ENCODE results near the gene AQP11. TPM values are rescaled to one million over a fixed set of nuclear protein-coding genes. Genes with fewer than 3 reads are reported as not detected.

The AQP11 gene
- polyA plus RNA-seq, 1 of the 3 experiments (the other 2 are of a cell fraction): 1.8 TPM

GRCh38 chr11:77647654-77648305 lies 58.0 kb downstream of the AQP11 start (continued):
- TF ChIP-seq YY1 (IDR thresholded peaks at IDR 0.05; ENCODE audit: low read depth) (no peak), TCF12 (IDR thresholded peaks at IDR 0.05) (no peak), SIN3A (IDR thresholded peaks at IDR 0.05; ENCODE audit: borderline replicate concordance, low read depth, low read length) (no peak)
- TF ChIP-seq, protein P1, sequence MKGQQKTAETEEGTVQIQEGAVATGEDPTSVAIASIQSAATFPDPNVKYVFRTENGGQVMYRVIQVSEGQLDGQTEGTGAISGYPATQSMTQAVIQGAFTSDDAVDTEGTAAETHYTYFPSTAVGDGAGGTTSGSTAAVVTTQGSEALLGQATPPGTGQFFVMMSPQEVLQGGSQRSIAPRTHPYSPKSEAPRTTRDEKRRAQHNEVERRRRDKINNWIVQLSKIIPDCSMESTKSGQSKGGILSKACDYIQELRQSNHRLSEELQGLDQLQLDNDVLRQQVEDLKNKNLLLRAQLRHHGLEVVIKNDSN (IDR thresholded peaks at IDR 0.05; ENCODE audit: borderline replicate concordance, low read depth): no peak
- TF ChIP-seq, protein P2, sequence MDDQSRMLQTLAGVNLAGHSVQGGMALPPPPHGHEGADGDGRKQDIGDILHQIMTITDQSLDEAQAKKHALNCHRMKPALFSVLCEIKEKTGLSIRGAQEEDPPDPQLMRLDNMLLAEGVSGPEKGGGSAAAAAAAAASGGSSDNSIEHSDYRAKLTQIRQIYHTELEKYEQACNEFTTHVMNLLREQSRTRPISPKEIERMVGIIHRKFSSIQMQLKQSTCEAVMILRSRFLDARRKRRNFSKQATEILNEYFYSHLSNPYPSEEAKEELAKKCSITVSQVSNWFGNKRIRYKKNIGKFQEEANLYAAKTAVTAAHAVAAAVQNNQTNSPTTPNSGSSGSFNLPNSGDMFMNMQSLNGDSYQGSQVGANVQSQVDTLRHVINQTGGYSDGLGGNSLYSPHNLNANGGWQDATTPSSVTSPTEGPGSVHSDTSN (IDR thresholded peaks at IDR 0.05): no peak
- TF ChIP-seq, protein P3, sequence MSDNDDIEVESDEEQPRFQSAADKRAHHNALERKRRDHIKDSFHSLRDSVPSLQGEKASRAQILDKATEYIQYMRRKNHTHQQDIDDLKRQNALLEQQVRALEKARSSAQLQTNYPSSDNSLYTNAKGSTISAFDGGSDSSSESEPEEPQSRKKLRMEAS (IDR thresholded peaks at IDR 0.05; ENCODE audit: low read depth): no peak

DNA sequence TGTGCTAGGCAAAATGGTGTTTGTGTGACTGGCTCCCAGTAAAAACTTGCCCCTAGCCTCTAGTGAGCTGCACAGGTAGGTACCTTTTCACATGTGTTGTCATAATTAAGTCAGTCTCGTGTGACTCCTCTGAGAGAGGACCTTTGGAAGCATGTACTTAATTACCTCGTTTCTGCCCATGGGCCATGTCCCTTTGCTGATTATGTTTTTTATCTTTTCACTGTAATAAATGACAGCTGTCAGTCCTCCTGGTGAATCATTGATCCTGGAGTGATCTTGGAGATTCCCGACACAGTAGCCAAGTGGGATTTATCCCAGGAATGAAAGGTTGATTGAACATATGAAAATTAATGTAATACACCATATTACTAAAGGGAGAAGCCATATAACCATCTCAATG lies 60.4 kb downstream of the AQP11 start:
- Histone ChIP-seq H4K20me1 (ENCODE audit: insufficient read depth) (no peaks in the 10 kb centered on the region), H2AFZ (ENCODE audit: low read depth) (no peak overlapping the region), H3K4me3 (ENCODE audit: low read depth in 2 of 2, low read length in 1 of 2) (no peak overlapping the region), H3K4me1 (ENCODE audit: control insufficient read depth in 1 of 2, insufficient read depth in 2 of 2, low read depth in 1 of 2, low read length in 1 of 2) (no peaks in the 10 kb centered on the region), H3K79me2 (ENCODE audit: insufficient read depth) (no peaks in the 10 kb centered on the region), H3K4me2 (no peak overlapping the region), H3K9me2 (no peaks in the 10 kb centered on the region), H3K27me3 (ENCODE audit: insufficient read depth) (no peaks in the 10 kb centered on the region), H3F3A (replicated peaks; ENCODE audit: insufficient read depth) (peaks cover 5% of the 10 kb centered on the region), H3K9me3 (no peaks in the 10 kb centered on the region), H3K9ac (no peak overlapping the region), H3K27ac (ENCODE audit: low read depth in 2 of 2, low read length in 1 of 2) (no peak overlapping the region), H3K36me3 (replicated peaks in 1 of 2; ENCODE audit: control insufficient read depth in 1 of 2, insufficient read depth in 2 of 2, low read length in 1 of 2) (no peaks in the 10 kb centered on the region)
- 27% methylated on average over 3 of the region's 3 CpGs for WGBS (ENCODE audit: low lambda C conversion rate)
- POLR2A ChIA-PET: interaction anchor here (1.1 kb wide), 1 partner anchor 13 kb away, joined by 5 read pairs; the partner anchor contains the start of gene CLNS1A
- no peak for DNase-seq
- CTCF ChIA-PET: interaction anchor here (1.3 to 1.9 kb wide), 2 partner anchors 8 to 10 kb away, joined by 4 to 5 read pairs; no protein-coding TSS in a partner anchor
- TF ChIP-seq EP300 (IDR thresholded peaks at IDR 0.05; ENCODE audit: borderline replicate concordance in 1 of 2, low read depth in 1 of 2, low read length in 1 of 2): 0 out of 4 replicates have a peak, but pooled peaks of 1 of the 2 experiments have one; percentile 9
- TF ChIP-seq CHD2 (IDR thresholded peaks at IDR 0.05; ENCODE audit: low read length, partially characterized antibody): no peak
- no peak for TF ChIP-seq ELF1 (IDR thresholded peaks at IDR 0.05)
- no peak for TF ChIP-seq TAF1 (IDR thresholded peaks at IDR 0.05; ENCODE audit: borderline replicate concordance, low read depth, low read length)
- TF ChIP-seq MXI1 (IDR thresholded peaks at IDR 0.05; ENCODE audit: low read depth, low read length): no peak

DNA sequence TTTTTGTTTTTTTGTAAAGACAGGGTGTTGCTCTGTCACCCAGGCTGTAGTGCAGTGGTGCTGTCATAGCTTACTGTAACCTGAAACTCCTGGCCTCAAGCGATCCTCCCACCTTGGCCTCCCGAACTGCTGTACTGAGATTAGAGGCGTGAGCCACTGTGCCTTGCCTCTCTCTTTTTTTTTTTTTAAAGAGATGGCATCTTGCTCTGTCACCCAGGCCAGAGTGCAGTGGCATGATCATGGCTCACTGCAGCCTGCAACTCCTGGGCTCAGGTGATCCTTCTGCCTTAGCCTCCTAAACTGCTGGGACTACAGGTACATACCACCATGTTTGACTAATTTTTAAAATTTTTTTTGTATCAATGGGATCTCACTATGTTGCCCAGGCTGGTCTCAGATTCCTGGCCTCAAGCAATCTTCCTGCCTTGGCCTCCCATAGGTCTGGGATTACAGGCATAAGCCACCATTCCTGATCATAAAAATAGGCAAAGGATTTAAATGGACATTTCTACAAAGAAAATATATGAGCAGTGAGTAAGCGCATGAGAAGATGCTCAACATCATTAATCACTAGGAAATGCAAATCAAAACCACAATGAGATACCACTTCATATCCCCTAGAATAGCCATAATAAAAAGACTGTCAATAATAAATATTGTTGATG lies 65.1 kb downstream of the AQP11 start:
- WGBS (ENCODE audit: low lambda C conversion rate): 86% methylated on average over 4 of the region's 4 CpGs
- no peaks in the 10 kb centered on the region; a peak in 1 of 4 replicates for H3K4me1 ChIP-seq (ENCODE audit: control insufficient read depth in 1 of 2, insufficient read depth in 2 of 2, low read depth in 1 of 2, low read length in 1 of 2)
- H3K36me3 ChIP-seq (replicated peaks in 1 of 2; ENCODE audit: control insufficient read depth in 1 of 2, insufficient read depth in 2 of 2, low read length in 1 of 2): no peaks in the 10 kb centered on the region
- POLR2A ChIA-PET: no interaction called here
- H3K79me2 ChIP-seq (ENCODE audit: insufficient read depth): no peaks in the 10 kb centered on the region
- H4K20me1 ChIP-seq (ENCODE audit: insufficient read depth): no peaks in the 10 kb centered on the region
- no peaks in the 10 kb centered on the region for H3K27me3 ChIP-seq (ENCODE audit: insufficient read depth)
- H3K9me2 ChIP-seq: no peaks in the 10 kb centered on the region
- no peak overlapping the region for H3K27ac ChIP-seq (ENCODE audit: low read depth in 2 of 2, low read length in 1 of 2)
- H2AFZ ChIP-seq (ENCODE audit: low read depth): no peak overlapping the region
- H3K4me2 ChIP-seq: no peak overlapping the region
- no peak overlapping the region for H3K4me3 ChIP-seq (ENCODE audit: low read depth in 2 of 2, low read length in 1 of 2)
- CTCF ChIA-PET: no interaction called here
- no peak for DNase-seq
- peaks cover 8% of the 10 kb centered on the region for H3F3A ChIP-seq (replicated peaks; ENCODE audit: insufficient read depth)
- no peak overlapping the region for H3K9ac ChIP-seq
- no peaks in the 10 kb centered on the region for H3K9me3 ChIP-seq
- TF ChIP-seq FOXJ3 (CRISPR knock-in tag; IDR thresholded peaks at IDR 0.05) (no peak), GABPA (IDR thresholded peaks at IDR 0.05; ENCODE audit: low read depth) (no peak), NFIC (IDR thresholded peaks at IDR 0.05; ENCODE audit: borderline replicate concordance) (no peak), MEF2A (IDR thresholded peaks at IDR 0.05; ENCODE audit: borderline replicate concordance, low read depth) (no peak), SIN3A (IDR thresholded peaks at IDR 0.05; ENCODE audit: borderline replicate concordance, low read depth, low read length) (no peak), SMC3 (IDR thresholded peaks at IDR 0.05; ENCODE audit: low read depth, low read length) (no peak), NRF1 (IDR thresholded peaks at IDR 0.05; ENCODE audit: low read depth, low read length) (no peak), EZH2phosphoT487 (IDR thresholded peaks at IDR 0.05; ENCODE audit: borderline replicate concordance, low read depth) (no peak), EP300 (IDR thresholded peaks at IDR 0.05; ENCODE audit: borderline replicate concordance in 1 of 2, low read depth in 1 of 2, low read length in 1 of 2) (no peak)
- TF ChIP-seq, protein P4, sequence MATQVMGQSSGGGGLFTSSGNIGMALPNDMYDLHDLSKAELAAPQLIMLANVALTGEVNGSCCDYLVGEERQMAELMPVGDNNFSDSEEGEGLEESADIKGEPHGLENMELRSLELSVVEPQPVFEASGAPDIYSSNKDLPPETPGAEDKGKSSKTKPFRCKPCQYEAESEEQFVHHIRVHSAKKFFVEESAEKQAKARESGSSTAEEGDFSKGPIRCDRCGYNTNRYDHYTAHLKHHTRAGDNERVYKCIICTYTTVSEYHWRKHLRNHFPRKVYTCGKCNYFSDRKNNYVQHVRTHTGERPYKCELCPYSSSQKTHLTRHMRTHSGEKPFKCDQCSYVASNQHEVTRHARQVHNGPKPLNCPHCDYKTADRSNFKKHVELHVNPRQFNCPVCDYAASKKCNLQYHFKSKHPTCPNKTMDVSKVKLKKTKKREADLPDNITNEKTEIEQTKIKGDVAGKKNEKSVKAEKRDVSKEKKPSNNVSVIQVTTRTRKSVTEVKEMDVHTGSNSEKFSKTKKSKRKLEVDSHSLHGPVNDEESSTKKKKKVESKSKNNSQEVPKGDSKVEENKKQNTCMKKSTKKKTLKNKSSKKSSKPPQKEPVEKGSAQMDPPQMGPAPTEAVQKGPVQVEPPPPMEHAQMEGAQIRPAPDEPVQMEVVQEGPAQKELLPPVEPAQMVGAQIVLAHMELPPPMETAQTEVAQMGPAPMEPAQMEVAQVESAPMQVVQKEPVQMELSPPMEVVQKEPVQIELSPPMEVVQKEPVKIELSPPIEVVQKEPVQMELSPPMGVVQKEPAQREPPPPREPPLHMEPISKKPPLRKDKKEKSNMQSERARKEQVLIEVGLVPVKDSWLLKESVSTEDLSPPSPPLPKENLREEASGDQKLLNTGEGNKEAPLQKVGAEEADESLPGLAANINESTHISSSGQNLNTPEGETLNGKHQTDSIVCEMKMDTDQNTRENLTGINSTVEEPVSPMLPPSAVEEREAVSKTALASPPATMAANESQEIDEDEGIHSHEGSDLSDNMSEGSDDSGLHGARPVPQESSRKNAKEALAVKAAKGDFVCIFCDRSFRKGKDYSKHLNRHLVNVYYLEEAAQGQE (IDR thresholded peaks at IDR 0.05; ENCODE audit: low read depth, low read length): no peak
